Fibroblast of lung (primary cell): ENCODE results near the gene CDKL5. TPM values are rescaled to one million over a fixed set of nuclear protein-coding genes. Genes with fewer than 3 reads are reported as not detected.

Source experiments
- DNase-seq, 2 donors: peaks; one replicate each; pipeline versions ENCODE4 v3.0.0 to v3.0.0-alpha.2; 2010; ENCODE audit warnings: low read depth in 2 of 2
- H2AFZ ChIP-seq: 2 replicates; pipeline ENCODE4 v1.5.1; 2012; ENCODE audit warnings: low read length, control low read depth, inconsistent platforms
- H3K27ac ChIP-seq: 2 replicates; pipeline ENCODE4 v1.5.1; 2011; ENCODE audit warnings: low read length, control low read depth; ENCODE audit not compliant: insufficient read depth
- H3K27me3 ChIP-seq: 2 replicates; pipeline ENCODE4 v1.5.1; 2011; ENCODE audit warnings: mild to moderate bottlenecking, low read length; ENCODE audit not compliant: control insufficient read depth, insufficient read depth
- H3K36me3 ChIP-seq: 2 replicates; pipeline ENCODE4 v1.5.1; 2011; ENCODE audit warnings: low read length; ENCODE audit not compliant: control insufficient read depth, insufficient read depth
- H3K4me1 ChIP-seq: 2 replicates; pipeline ENCODE4 v1.5.1; 2011; ENCODE audit warnings: low read length; ENCODE audit not compliant: control insufficient read depth, insufficient read depth; ENCODE audit errors: extremely low read depth
- H3K4me2 ChIP-seq: 2 replicates; pipeline ENCODE4 v1.5.1; 2011; ENCODE audit warnings: low read length, control low read depth; ENCODE audit not compliant: insufficient read depth; ENCODE audit errors: extremely low read depth
- H3K4me3 ChIP-seq, 4 experiments: fragments of 200-600 bp in 1 of 4; sonication (generic) in 1 of 4; replicated peaks in 1 of 4; 2 replicates each; pipeline ENCODE4 v1.5.1; 2011 to 2016; ENCODE audit warnings: low read length in 4 of 4, low read depth in 3 of 4, mild to moderate bottlenecking in 3 of 4, control low read depth in 2 of 4, inconsistent platforms in 1 of 4, mixed read lengths in 1 of 4; ENCODE audit not compliant: insufficient read depth in 1 of 4; ENCODE audit errors: control extremely low read depth in 1 of 4
- H3K79me2 ChIP-seq: 2 replicates; pipeline ENCODE4 v1.5.1; 2012; ENCODE audit warnings: mild to moderate bottlenecking, low read length, inconsistent platforms; ENCODE audit not compliant: control insufficient read depth, insufficient read depth
- H3K9ac ChIP-seq: 2 replicates; pipeline ENCODE4 v1.5.1; 2011; ENCODE audit warnings: mild to moderate bottlenecking, low read length, control low read depth; ENCODE audit not compliant: insufficient read depth
- H3K9me3 ChIP-seq: 2 replicates; pipeline ENCODE4 v1.5.1; 2012; ENCODE audit warnings: low read depth, low read length; ENCODE audit not compliant: control insufficient read depth, insufficient read depth
- H4K20me1 ChIP-seq: 2 replicates; pipeline ENCODE4 v1.5.1; 2011; ENCODE audit warnings: low read length; ENCODE audit not compliant: control insufficient read depth, insufficient read depth; ENCODE audit errors: extremely low read depth
- EZH2 ChIP-seq: IDR thresholded peaks from 2 replicates; pipeline ENCODE4 v1.5.1; 2012; ENCODE audit warnings: low read length, control low read depth, mild to moderate bottlenecking; ENCODE audit errors: missing control alignments
- polyA plus RNA-seq, 2 donors: library from polyadenylated mRNA; depleted of rRNA in 1 of 2; stranded (reverse) in 1 of 2; unstranded in 1 of 2; fragments of >200 nt; gene quantifications; 2 replicates each; pipeline ENCODE4 v1.2.1, GENCODE V29; 2011 to 2012; ENCODE audit warnings: missing spikeins in 1 of 2
- total RNA-seq: library from RNA; depleted of rRNA; stranded (reverse); fragments of >200 nt; gene quantifications from 2 replicates; pipeline ENCODE4 v1.2.1, GENCODE V29; 2014
- TF ChIP-seq, protein P1 (sequence below), 2 donors: IDR thresholded peaks in 1 of 2; conservative IDR thresholded peaks in 1 of 2; 1 replicate in 1 of 2; 2 replicates in 1 of 2; pipeline ENCODE4 v1.5.1; 2011 to 2012; ENCODE audit warnings: low read length in 2 of 2, control low read depth in 1 of 2, inconsistent platforms in 1 of 2, low read depth in 1 of 2, mild to moderate bottlenecking in 1 of 2

CDKL5 gene
- total and polyA plus RNA-seq, 2 donors (not counting 1 experiment from before 2014, with no cell fraction given), result 5.0 to 6.6 TPM

- no peak for DNase-seq
- no peaks in the 10 kb centered on the region for H4K20me1 ChIP-seq
Measured at GRCh38 chrX:18591834-18592233, 166.4 kb downstream of the CDKL5 start.

DNA sequence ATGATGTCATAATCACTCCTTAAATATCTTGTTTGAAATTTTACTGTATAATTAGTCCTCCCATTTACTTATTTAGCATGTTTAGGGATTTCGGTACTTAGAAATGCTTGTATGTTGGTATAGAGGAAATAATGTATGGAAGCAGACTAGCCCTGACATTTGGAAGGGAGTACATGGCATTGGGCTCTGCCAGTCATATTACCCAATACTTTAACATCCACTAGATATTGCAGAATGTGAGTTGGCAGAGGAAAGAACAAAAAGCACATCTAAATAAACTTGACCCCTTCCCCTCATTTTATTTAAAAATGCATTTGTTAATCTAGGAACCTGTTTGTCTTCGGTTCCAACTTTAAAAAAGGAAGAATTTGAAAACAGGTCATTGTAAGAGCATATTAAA lies 168.7 kb downstream of the CDKL5 start:
- Histone ChIP-seq H4K20me1 (no peaks in the 10 kb centered on the region), H3K9ac (no peak overlapping the region), H3K36me3 (no peaks in the 10 kb centered on the region), H3K27me3 (no peaks in the 10 kb centered on the region), H3K9me3 (no peaks in the 10 kb centered on the region), H3K79me2 (no peaks in the 10 kb centered on the region), H3K4me1 (no peaks in the 10 kb centered on the region), H3K27ac (no peak overlapping the region), H2AFZ (no peak overlapping the region), H3K4me3 (no peak overlapping the region), H3K4me2 (no peak overlapping the region)
- no peak for TF ChIP-seq EZH2
- TF ChIP-seq, protein P1, sequence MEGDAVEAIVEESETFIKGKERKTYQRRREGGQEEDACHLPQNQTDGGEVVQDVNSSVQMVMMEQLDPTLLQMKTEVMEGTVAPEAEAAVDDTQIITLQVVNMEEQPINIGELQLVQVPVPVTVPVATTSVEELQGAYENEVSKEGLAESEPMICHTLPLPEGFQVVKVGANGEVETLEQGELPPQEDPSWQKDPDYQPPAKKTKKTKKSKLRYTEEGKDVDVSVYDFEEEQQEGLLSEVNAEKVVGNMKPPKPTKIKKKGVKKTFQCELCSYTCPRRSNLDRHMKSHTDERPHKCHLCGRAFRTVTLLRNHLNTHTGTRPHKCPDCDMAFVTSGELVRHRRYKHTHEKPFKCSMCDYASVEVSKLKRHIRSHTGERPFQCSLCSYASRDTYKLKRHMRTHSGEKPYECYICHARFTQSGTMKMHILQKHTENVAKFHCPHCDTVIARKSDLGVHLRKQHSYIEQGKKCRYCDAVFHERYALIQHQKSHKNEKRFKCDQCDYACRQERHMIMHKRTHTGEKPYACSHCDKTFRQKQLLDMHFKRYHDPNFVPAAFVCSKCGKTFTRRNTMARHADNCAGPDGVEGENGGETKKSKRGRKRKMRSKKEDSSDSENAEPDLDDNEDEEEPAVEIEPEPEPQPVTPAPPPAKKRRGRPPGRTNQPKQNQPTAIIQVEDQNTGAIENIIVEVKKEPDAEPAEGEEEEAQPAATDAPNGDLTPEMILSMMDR (conservative IDR thresholded peaks at IDR 0.05 in 1 of 2, IDR thresholded peaks at IDR 0.05 in 1 of 2; ENCODE audit: low read depth in 1 of 2, low read length in 2 of 2), result no peak
- DNase-seq, result no peak

More at GRCh38 chrX:18591834-18592233, 166.4 kb downstream of the CDKL5 start:
- TF ChIP-seq EZH2, result no peak
- TF ChIP-seq, protein P1 (conservative IDR thresholded peaks at IDR 0.05 in 1 of 2, IDR thresholded peaks at IDR 0.05 in 1 of 2; ENCODE audit: low read depth in 1 of 2, low read length in 2 of 2), result no peak
- no peak overlapping the region for H2AFZ ChIP-seq
- H3K9ac ChIP-seq, result no peak overlapping the region
- H3K27me3 ChIP-seq, result no peaks in the 10 kb centered on the region
- H3K4me2 ChIP-seq, result no peak overlapping the region
- no peak overlapping the region for H3K27ac ChIP-seq
- no peaks in the 10 kb centered on the region for H3K36me3 ChIP-seq
- no peaks in the 10 kb centered on the region for H3K79me2 ChIP-seq
- no peaks in the 10 kb centered on the region for H3K4me1 ChIP-seq
- no peaks in the 10 kb centered on the region for H3K9me3 ChIP-seq
- no peak overlapping the region for H3K4me3 ChIP-seq

DNA sequence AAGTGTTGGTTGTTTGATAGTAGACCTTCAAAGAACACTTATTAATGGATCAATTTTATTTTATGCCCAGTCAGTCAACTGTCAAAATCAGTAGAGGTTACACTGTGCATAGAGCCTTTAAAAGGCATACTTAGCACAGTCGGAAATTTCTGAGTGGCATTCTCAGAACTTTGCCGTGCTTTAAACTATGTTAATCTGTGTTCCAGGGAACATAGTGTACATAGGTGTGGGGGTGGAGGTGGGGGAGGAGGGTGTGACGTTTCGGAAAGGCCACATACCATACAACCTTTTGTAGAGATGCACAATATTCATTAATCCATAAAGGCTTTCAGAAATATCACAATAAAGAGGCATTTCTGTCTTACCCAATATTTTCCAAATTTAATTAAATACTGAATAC lies 170.7 kb downstream of the CDKL5 start:
- Histone ChIP-seq H3K4me1 (no peaks in the 10 kb centered on the region), H3K4me2 (no peak overlapping the region), H3K27ac (no peak overlapping the region), H3K9ac (no peak overlapping the region), H4K20me1 (no peaks in the 10 kb centered on the region), H3K9me3 (no peaks in the 10 kb centered on the region), H3K4me3 (no peak overlapping the region), H3K27me3 (no peaks in the 10 kb centered on the region), H3K79me2 (no peaks in the 10 kb centered on the region), H3K36me3 (no peaks in the 10 kb centered on the region), H2AFZ (no peak overlapping the region)
- DNase-seq, result no peak
- TF ChIP-seq EZH2, result no peak
- TF ChIP-seq, protein P1 (conservative IDR thresholded peaks at IDR 0.05 in 1 of 2, IDR thresholded peaks at IDR 0.05 in 1 of 2; ENCODE audit: low read depth in 1 of 2, low read length in 2 of 2), result no peak
